ENCODE data around the gene SPTB.

DNA sequence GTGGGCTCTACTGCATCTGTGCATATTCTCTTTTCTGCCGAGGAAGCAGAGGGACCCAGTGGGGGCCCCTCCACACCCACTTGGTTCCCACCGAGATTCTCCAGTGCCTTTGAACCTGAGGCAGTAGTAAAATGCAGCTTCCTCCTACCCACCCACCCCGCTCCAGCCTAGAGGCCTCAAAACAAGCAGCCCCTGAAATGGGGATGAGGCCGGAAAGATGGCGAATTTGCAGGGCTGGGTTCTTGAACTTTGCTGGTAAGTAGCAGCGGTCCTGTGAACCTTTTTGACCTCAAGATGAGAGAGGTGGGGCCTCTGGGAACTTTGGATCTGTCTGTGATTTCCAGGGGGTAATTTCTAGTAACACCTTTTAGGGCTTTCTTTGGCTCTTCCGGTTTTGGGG is 160.1 kb downstream of the SPTB start:
- TF ChIP-seq, protein P1, sequence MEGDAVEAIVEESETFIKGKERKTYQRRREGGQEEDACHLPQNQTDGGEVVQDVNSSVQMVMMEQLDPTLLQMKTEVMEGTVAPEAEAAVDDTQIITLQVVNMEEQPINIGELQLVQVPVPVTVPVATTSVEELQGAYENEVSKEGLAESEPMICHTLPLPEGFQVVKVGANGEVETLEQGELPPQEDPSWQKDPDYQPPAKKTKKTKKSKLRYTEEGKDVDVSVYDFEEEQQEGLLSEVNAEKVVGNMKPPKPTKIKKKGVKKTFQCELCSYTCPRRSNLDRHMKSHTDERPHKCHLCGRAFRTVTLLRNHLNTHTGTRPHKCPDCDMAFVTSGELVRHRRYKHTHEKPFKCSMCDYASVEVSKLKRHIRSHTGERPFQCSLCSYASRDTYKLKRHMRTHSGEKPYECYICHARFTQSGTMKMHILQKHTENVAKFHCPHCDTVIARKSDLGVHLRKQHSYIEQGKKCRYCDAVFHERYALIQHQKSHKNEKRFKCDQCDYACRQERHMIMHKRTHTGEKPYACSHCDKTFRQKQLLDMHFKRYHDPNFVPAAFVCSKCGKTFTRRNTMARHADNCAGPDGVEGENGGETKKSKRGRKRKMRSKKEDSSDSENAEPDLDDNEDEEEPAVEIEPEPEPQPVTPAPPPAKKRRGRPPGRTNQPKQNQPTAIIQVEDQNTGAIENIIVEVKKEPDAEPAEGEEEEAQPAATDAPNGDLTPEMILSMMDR (IDR thresholded peaks at IDR 0.05 in 2 of 3, conservative IDR thresholded peaks at IDR 0.05 in 1 of 3; ENCODE audit: control insufficient read depth in 2 of 3, extremely low read depth in 1 of 3, insufficient read depth in 1 of 3, low read depth in 3 of 3, low read length in 3 of 3): no peak
- TF ChIP-seq CBX5 (IDR thresholded peaks at IDR 0.05; ENCODE audit: low read depth): no peak
- TF ChIP-seq SMC3 (IDR thresholded peaks at IDR 0.05; ENCODE audit: borderline replicate concordance, low read length): no peak
- TF ChIP-seq ZBTB33 (IDR thresholded peaks at IDR 0.05): no peak
- TF ChIP-seq USF1 (IDR thresholded peaks at IDR 0.05; ENCODE audit: borderline replicate concordance, extremely low read length, insufficient read depth, low read depth, low read length): no peak
- no peak for TF ChIP-seq TAF1 (IDR thresholded peaks at IDR 0.05; ENCODE audit: borderline replicate concordance, low read depth, low read length)
- no peak for TF ChIP-seq SPI1 (IDR thresholded peaks at IDR 0.05; ENCODE audit: borderline replicate concordance, insufficient read depth, low read depth, low read length)
- no peak for TF ChIP-seq EZH2 (IDR thresholded peaks at IDR 0.05; ENCODE audit: borderline replicate concordance, control insufficient read depth, low read depth, low read length)
- TF ChIP-seq POLR2A (IDR thresholded peaks at IDR 0.05; ENCODE audit: low read depth, low read length): no peak
- TF ChIP-seq YBX1 (IDR thresholded peaks at IDR 0.05): no peak
- TF ChIP-seq STAT3 (IDR thresholded peaks at IDR 0.05; ENCODE audit: low read depth, low read length): no peak
- no peak for TF ChIP-seq SP1 (IDR thresholded peaks at IDR 0.05; ENCODE audit: low read depth, low read length)
- no peak for TF ChIP-seq SIN3A (IDR thresholded peaks at IDR 0.05; ENCODE audit: low read depth, low read length)
- TF ChIP-seq ZNF274 (IDR thresholded peaks at IDR 0.05; ENCODE audit: insufficient read depth, insufficient read length): no peak
